K562 (cell line): Measurements from ENCODE around the gene ATF5. TPM values are rescaled to one million over a fixed set of nuclear protein-coding genes. Genes with fewer than 3 reads are reported as not detected.

Experiments used
- BRCA1 ChIP-seq, 2 experiments: fragments of 450-650 bp in 1 of 2; sonication (generic) in 1 of 2; formaldehyde crosslinking in 1 of 2; IDR thresholded peaks; 2 replicates each; pipeline versions ENCODE4 v1.5.0 to v1.6.1; 2017 to 2020; ENCODE audit warnings: mild to moderate bottlenecking in 1 of 2, missing genetic modification reagents in 1 of 2
- CSDE1 ChIP-seq, 2 experiments: fragments of 450-650 bp; IDR thresholded peaks; 2 replicates each; pipeline ENCODE4 v1.6.1; 2016; ENCODE audit warnings: mild to moderate bottlenecking in 1 of 2
- CTBP1 ChIP-seq: fragments of 450-650 bp; IDR thresholded peaks from 2 replicates; pipeline ENCODE4 v1.6.1; 2016; ENCODE audit warnings: borderline replicate concordance
- ELF2 ChIP-seq: fragments of 250-450 bp; sonication (Bioruptor Pico); IDR thresholded peaks from 2 replicates; pipeline ENCODE4 v1.5.0; 2021; ENCODE audit warnings: mild to moderate bottlenecking
- MTA1 ChIP-seq: fragments of 450-650 bp; IDR thresholded peaks from 2 replicates; pipeline ENCODE4 v1.6.1; 2017; ENCODE audit warnings: borderline replicate concordance
- POLR3G ChIP-seq: IDR thresholded peaks from 2 replicates; pipeline ENCODE4 v1.6.1; 2011; ENCODE audit not compliant: insufficient read length, insufficient replicate concordance; ENCODE audit errors: extremely low read depth
- SAFB2 ChIP-seq: fragments of 200-400 bp; formaldehyde crosslinking; IDR thresholded peaks from 2 replicates; pipeline ENCODE4 v1.6.1; 2018; ENCODE audit warnings: borderline replicate concordance, low read length, low read depth, moderate library complexity; ENCODE audit not compliant: severe bottlenecking
- ZEB2 ChIP-seq: fragments of 450-650 bp; IDR thresholded peaks from 2 replicates; pipeline ENCODE4 v1.6.1; 2016
- ZNF12 ChIP-seq: sonication (generic); formaldehyde crosslinking; IDR thresholded peaks from 2 replicates; pipeline ENCODE4 v1.4.0; 2020; ENCODE audit warnings: mild to moderate bottlenecking, missing genetic modification reagents
- ZNF232 ChIP-seq: sonication (generic); formaldehyde crosslinking; IDR thresholded peaks from 2 replicates; pipeline ENCODE4 v1.8.0; 2022; ENCODE audit warnings: mild to moderate bottlenecking, missing genetic modification reagents
- polyA plus RNA-seq, 8 experiments: library from polyadenylated mRNA; depleted of rRNA in 4 of 8; stranded (reverse) in 5 of 8; unstranded in 3 of 8; fragments of >200 nt; fragmentation: Nextera tagmentation in 2 of 8; fragmentation: Illumina TruSeq in 1 of 8; extraction: Ambion mirVana in 2 of 8; extraction: Trizol in 1 of 8; gene quantifications; 2 replicates each; pipeline versions ENCODE4 v1.2.1 to v1.2.3, GENCODE V29; 2011 to 2014; ENCODE audit warnings: inconsistent platforms in 1 of 8, missing spikeins in 1 of 8
- total RNA-seq, 7 experiments: library from RNA; depleted of rRNA in 6 of 7; stranded (reverse); fragments of >200 nt in 6 of 7; fragmentation: Illumina TruSeq in 2 of 7; extraction: Trizol in 2 of 7; gene quantifications; 2 replicates each; pipeline versions ENCODE4 v1.2.1 to v1.2.3, GENCODE V29; 2011 to 2021; ENCODE audit warnings: low replicate concordance in 1 of 7
- TF ChIP-seq, protein P1 (sequence below): fragments of 450-650 bp; IDR thresholded peaks from 2 replicates; pipeline ENCODE4 v1.6.1; 2016; ENCODE audit warnings: mild to moderate bottlenecking, moderate library complexity
- TF ChIP-seq, protein P2 (sequence below): fragments of 250-450 bp; sonication (Bioruptor Pico); IDR thresholded peaks from 2 replicates; pipeline ENCODE4 v1.8.0; 2021; ENCODE audit warnings: mild to moderate bottlenecking, moderate library complexity

Gene ATF5
- total and polyA plus RNA-seq, 9 of the 15 experiments (the other 6 are each of a cell fraction or from before 2014, with no cell fraction given) = 3.0 to 57.6 (median 11.1) TPM

DNA sequence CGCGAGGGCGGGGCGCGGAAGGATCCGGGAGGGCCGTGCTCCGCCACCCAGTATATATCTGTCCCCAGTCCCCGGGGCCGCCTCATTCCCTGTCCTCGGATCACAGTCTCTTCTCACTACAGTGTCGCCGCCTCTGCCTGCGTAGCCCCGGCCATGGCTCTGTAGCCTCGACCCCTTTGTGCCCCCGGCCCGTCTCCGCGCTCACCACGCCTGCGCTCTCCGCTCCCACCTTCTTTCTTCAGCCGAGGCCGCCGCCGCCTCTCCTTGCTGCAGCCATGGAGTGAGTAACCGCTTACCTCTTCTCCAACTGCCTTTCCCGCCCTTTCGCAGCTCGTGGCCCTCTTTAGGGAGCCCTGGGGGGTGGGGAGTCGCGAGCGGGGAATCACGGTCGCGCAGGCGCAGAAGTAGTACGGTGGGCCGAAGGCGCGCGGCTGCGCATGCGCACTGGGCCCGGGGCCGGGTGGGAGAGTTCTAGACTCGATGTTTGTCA, at the start of gene ATF5, which contains the start of gene NUP62 (continued):
- TF ChIP-seq, protein P1, sequence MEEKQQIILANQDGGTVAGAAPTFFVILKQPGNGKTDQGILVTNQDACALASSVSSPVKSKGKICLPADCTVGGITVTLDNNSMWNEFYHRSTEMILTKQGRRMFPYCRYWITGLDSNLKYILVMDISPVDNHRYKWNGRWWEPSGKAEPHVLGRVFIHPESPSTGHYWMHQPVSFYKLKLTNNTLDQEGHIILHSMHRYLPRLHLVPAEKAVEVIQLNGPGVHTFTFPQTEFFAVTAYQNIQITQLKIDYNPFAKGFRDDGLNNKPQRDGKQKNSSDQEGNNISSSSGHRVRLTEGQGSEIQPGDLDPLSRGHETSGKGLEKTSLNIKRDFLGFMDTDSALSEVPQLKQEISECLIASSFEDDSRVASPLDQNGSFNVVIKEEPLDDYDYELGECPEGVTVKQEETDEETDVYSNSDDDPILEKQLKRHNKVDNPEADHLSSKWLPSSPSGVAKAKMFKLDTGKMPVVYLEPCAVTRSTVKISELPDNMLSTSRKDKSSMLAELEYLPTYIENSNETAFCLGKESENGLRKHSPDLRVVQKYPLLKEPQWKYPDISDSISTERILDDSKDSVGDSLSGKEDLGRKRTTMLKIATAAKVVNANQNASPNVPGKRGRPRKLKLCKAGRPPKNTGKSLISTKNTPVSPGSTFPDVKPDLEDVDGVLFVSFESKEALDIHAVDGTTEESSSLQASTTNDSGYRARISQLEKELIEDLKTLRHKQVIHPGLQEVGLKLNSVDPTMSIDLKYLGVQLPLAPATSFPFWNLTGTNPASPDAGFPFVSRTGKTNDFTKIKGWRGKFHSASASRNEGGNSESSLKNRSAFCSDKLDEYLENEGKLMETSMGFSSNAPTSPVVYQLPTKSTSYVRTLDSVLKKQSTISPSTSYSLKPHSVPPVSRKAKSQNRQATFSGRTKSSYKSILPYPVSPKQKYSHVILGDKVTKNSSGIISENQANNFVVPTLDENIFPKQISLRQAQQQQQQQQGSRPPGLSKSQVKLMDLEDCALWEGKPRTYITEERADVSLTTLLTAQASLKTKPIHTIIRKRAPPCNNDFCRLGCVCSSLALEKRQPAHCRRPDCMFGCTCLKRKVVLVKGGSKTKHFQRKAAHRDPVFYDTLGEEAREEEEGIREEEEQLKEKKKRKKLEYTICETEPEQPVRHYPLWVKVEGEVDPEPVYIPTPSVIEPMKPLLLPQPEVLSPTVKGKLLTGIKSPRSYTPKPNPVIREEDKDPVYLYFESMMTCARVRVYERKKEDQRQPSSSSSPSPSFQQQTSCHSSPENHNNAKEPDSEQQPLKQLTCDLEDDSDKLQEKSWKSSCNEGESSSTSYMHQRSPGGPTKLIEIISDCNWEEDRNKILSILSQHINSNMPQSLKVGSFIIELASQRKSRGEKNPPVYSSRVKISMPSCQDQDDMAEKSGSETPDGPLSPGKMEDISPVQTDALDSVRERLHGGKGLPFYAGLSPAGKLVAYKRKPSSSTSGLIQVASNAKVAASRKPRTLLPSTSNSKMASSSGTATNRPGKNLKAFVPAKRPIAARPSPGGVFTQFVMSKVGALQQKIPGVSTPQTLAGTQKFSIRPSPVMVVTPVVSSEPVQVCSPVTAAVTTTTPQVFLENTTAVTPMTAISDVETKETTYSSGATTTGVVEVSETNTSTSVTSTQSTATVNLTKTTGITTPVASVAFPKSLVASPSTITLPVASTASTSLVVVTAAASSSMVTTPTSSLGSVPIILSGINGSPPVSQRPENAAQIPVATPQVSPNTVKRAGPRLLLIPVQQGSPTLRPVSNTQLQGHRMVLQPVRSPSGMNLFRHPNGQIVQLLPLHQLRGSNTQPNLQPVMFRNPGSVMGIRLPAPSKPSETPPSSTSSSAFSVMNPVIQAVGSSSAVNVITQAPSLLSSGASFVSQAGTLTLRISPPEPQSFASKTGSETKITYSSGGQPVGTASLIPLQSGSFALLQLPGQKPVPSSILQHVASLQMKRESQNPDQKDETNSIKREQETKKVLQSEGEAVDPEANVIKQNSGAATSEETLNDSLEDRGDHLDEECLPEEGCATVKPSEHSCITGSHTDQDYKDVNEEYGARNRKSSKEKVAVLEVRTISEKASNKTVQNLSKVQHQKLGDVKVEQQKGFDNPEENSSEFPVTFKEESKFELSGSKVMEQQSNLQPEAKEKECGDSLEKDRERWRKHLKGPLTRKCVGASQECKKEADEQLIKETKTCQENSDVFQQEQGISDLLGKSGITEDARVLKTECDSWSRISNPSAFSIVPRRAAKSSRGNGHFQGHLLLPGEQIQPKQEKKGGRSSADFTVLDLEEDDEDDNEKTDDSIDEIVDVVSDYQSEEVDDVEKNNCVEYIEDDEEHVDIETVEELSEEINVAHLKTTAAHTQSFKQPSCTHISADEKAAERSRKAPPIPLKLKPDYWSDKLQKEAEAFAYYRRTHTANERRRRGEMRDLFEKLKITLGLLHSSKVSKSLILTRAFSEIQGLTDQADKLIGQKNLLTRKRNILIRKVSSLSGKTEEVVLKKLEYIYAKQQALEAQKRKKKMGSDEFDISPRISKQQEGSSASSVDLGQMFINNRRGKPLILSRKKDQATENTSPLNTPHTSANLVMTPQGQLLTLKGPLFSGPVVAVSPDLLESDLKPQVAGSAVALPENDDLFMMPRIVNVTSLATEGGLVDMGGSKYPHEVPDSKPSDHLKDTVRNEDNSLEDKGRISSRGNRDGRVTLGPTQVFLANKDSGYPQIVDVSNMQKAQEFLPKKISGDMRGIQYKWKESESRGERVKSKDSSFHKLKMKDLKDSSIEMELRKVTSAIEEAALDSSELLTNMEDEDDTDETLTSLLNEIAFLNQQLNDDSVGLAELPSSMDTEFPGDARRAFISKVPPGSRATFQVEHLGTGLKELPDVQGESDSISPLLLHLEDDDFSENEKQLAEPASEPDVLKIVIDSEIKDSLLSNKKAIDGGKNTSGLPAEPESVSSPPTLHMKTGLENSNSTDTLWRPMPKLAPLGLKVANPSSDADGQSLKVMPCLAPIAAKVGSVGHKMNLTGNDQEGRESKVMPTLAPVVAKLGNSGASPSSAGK = peak; percentile 99
- no peak for TF ChIP-seq ZEB2
- no peak for TF ChIP-seq POLR3G
- TF ChIP-seq, protein P2, sequence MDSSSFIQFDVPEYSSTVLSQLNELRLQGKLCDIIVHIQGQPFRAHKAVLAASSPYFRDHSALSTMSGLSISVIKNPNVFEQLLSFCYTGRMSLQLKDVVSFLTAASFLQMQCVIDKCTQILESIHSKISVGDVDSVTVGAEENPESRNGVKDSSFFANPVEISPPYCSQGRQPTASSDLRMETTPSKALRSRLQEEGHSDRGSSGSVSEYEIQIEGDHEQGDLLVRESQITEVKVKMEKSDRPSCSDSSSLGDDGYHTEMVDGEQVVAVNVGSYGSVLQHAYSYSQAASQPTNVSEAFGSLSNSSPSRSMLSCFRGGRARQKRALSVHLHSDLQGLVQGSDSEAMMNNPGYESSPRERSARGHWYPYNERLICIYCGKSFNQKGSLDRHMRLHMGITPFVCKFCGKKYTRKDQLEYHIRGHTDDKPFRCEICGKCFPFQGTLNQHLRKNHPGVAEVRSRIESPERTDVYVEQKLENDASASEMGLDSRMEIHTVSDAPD (CRISPR knock-in tag) = no peak
- peak; percentile 78 for TF ChIP-seq ZNF12 (CRISPR knock-in tag)
- TF ChIP-seq BRCA1 (IDR thresholded peaks at IDR 0.05) = no peak
- TF ChIP-seq BRCA1 (CRISPR knock-in tag; IDR thresholded peaks at IDR 0.05) = peak; percentile 59; the same call in 1 of the 2 replicates
- no peak; the same call in 1 of the 2 replicates for TF ChIP-seq MTA1
- TF ChIP-seq SAFB2 = no peak
- TF ChIP-seq CTBP1 = peak; percentile 5; the same call in 1 of the 2 replicates
- TF ChIP-seq ZNF232 (CRISPR knock-in tag) = no peak
- 0 out of 2 replicates have a peak, but pooled peaks have one; percentile 35 for TF ChIP-seq ELF2
- peak in 1 of 2 experiments; percentile 65; a peak in 1 of 4 replicates for TF ChIP-seq CSDE1 (IDR thresholded peaks at IDR 0.05)
